Fibroblast of skin of scalp (primary cell): ENCODE results near the gene B3GNT9.

Source experiments
- DNase-seq: peaks from one replicate; pipeline ENCODE4 v3.0.0-alpha.2; 2013

The B3GNT9 gene

GRCh38 chr16:67166598-67167168 is 15.9 kb upstream of the B3GNT9 start:
- no peak for DNase-seq

- no peak for DNase-seq
Observed at GRCh38 chr16:67166110-67166547, 15.3 kb upstream of the B3GNT9 start.

- no peak for DNase-seq
Observed at GRCh38 chr16:67165121-67166078, 14.6 kb upstream of the B3GNT9 start.

GRCh38 chr16:67164599-67165061 is 13.8 kb upstream of the B3GNT9 start, which contains the start of gene HSF4:
Gene HSF4, plus strand, starts transcription at chr16:67164745. Its CDS starts 67 bp downstream, at chr16:67164812.
- no peak for DNase-seq

DNA sequence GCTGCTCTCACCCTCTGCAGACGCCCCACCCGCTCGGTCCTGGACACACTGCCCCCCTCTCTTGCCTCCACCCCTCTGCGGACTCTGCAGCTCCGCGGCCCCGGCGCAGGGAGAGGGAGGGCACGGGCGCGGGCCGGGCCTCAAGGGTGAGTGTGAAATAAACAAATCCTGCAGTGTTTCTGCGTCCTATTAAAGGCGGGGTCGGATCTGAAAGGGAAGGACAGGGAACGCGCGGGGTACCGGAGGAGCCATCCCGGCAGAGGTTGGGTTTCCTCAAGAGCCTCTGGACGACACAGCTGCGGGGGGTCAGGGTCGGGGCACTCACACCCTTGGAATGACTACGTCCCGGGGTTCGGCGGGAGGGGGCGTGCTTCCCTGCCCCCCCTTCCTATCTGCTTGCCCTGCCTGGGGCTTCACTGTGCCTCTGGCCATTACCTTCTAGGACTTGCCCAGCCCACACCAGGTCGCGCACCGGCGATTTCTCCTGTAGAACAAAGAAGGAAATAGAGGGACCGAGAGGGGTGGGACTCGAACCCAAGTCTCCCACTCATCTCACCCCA is 13.3 kb upstream of the B3GNT9 start:
- no peak for DNase-seq

GRCh38 chr16:67163164-67163998 is 12.6 kb upstream of the B3GNT9 start:
- no peak for DNase-seq

DNA sequence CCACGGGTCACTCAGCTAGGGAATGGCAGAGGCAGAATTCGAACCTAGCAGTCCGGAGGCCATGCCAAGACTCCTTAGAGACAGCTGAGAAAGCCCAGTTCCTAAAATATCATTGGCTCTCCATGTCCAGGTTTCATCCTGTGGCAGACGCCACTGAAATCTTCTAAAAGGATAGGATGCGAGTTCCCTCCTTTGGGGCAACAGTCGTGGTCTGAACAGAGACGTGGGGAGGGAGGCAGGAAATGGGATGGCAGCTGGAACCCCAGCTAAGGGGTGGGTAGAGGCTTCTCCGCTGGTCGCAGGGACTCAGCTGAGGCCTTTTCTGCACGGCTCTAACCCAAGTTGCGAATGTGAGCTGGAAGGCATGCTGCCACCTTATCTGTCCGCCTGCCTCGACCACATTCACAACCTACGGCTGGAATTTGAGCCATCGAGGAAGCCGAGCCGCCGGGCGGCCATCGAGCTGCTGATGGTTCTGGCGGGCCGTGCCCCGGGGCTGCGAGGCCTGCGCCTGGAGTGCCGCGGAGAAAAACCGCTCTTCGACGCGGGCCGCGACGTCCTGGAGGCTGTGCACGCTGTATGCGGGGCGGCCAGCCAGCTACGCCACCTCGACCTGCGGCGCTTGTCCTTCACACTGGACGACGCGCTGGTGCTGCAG is 11.8 kb upstream of the B3GNT9 start:
- no peak for DNase-seq

- no peak for DNase-seq
Observed at GRCh38 chr16:67161595-67162058, 10.8 kb upstream of the B3GNT9 start.

DNA sequence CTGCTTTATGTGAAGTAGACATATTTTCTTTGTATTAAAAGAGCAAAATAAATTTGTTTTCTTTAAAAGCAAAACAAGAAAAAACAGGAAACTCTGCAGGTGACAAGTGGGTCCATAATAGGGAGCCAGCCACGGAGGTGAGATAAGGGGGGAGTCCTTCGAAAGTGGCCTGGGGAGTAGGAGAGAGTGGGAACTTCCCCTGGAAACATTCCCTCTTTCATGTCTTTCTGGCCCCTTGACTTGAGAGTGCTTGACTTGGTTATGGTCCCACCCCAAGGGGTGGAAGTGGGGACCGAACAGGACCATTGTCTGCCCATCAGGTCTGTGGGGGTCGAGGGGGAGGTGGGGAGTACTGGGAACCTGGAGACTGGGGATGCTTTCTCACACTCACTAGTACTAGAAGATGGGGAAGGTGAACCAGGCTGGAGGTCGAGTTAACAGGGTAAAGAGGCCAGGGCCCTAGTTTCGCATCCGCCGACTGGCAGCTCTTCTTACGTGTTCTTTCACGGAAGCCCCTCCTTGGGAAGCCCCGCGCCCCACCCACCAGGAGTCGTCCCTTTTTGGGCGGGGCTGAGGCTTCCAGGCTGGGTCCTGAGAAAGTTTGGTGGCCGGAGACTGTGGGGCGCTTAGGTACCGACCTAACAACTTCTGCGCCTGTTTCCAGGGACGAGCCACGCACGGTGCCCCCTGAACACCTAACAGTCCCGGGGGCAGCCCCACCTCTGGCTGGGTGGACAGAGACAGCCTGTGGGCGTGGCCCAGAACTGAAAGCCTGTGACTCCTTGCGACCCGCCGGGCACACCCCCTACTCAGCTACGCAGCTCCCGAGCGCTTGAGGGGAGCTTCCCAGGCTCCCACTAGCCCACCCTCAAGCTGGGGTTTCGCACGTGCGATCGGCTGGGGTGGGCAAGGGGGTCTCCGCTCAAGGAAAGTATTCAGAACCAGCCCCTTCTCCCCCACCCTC is 8.1 kb upstream of the B3GNT9 start:
- no peak for DNase-seq

GRCh38 chr16:67157892-67158635 is 7.3 kb upstream of the B3GNT9 start:
- DNase-seq: no peak

GRCh38 chr16:67157106-67157748 is 6.4 kb upstream of the B3GNT9 start:
- no peak for DNase-seq

- DNase-seq: no peak
Observed at GRCh38 chr16:67156143-67156844, 5.5 kb upstream of the B3GNT9 start.

GRCh38 chr16:67155295-67156142 is 4.7 kb upstream of the B3GNT9 start:
- DNase-seq: peak; percentile 65

DNA sequence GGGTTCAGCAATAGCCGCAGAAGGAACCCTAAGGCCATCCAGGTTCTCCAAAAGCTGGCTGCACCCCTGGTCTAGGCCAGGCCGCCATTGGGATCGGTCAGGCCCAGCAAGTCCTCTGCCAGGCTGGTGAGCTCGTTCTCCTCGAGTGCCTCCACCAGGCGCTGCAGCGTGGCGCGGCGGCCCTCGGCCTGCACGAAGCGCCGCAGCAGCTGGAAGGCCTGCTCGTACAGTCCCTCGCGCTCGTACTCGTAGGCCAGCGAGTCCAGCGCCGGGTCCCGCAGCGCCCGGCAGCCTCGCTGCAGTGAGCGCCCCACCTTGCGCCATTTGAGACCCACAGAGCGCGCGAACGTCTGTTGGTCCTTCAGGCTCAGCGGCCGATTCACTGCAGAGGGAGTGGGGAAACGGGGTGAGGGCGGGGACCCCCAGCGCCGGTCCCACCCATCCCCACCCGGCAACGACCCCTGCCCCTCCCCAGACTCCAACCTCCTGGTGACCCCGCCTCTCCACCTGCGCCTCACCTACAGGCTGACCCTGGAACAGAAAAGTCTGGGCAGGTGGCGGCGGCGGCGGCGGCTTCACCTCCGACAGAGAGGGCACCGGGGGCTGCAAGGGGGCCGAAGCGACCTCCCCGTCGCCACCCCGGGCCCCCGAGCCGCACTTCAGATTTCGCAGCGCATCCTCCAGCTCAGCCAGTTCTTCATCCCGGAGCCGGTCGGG is 3.9 kb upstream of the B3GNT9 start:
- no peak for DNase-seq

GRCh38 chr16:67151431-67152097 is 766 bp upstream of the B3GNT9 start:
- DNase-seq: no peak
